SK-N-SH treated with all-trans-retinoic acid at 6 μM for 48 hours (cell line): ENCODE data around the gene ST6GALNAC1.

ENCODE experiments used
- ATAC-seq: fragments of 200-7000 bp; cut with Tn5 transposase; 3 replicates; pipeline ENCODE4 v1.9.1; 2020; ENCODE audit warnings: mild to moderate bottlenecking, moderate library complexity
- ARNTL ChIP-seq: fragments of 450-650 bp; formaldehyde crosslinking; IDR thresholded peaks from 2 replicates; pipeline ENCODE4 v1.5.0; 2020; ENCODE audit warnings: low read depth, mild to moderate bottlenecking, moderate library complexity, borderline replicate concordance
- BACH2 ChIP-seq: fragments of 250-450 bp; sonication (Bioruptor Pico); IDR thresholded peaks from 2 replicates; pipeline ENCODE4 v1.9.0; 2021; ENCODE audit warnings: mild to moderate bottlenecking, borderline replicate concordance
- CREB5 ChIP-seq: fragments of 250-450 bp; sonication (Bioruptor Pico); IDR thresholded peaks from 2 replicates; pipeline ENCODE4 v1.5.1; 2020; ENCODE audit warnings: low read depth, mild to moderate bottlenecking, moderate library complexity
- CSDC2 ChIP-seq: fragments of 250-450 bp; sonication (Bioruptor Pico); IDR thresholded peaks from 2 replicates; pipeline ENCODE4 v1.5.0; 2020; ENCODE audit warnings: mild to moderate bottlenecking, moderate library complexity
- ESRRG ChIP-seq: fragments of 250-450 bp; sonication (Bioruptor Pico); IDR thresholded peaks from 2 replicates; pipeline ENCODE4 v1.6.1; 2021; ENCODE audit warnings: mild to moderate bottlenecking
- GLIS3 ChIP-seq: fragments of 250-450 bp; sonication (Bioruptor Pico); IDR thresholded peaks from 2 replicates; pipeline ENCODE4 v1.5.0; 2020; ENCODE audit warnings: mild to moderate bottlenecking, moderate library complexity
- ISL1 ChIP-seq: fragments of 250-450 bp; sonication (Bioruptor Pico); IDR thresholded peaks from 2 replicates; pipeline ENCODE4 v2.1.2; 2022; ENCODE audit warnings: mild to moderate bottlenecking, moderate library complexity
- OSR1 ChIP-seq: fragments of 250-450 bp; sonication (Bioruptor Pico); IDR thresholded peaks from 2 replicates; pipeline ENCODE4 v1.8.0; 2022; ENCODE audit warnings: moderate library complexity, mild to moderate bottlenecking, inconsistent platforms
- PATZ1 ChIP-seq: fragments of 250-450 bp; sonication (Bioruptor Pico); IDR thresholded peaks from 2 replicates; pipeline ENCODE4 v1.8.0; 2020; ENCODE audit warnings: mild to moderate bottlenecking, moderate library complexity, borderline replicate concordance
- PPARA ChIP-seq: fragments of 250-450 bp; sonication (Bioruptor Pico); IDR thresholded peaks from 2 replicates; pipeline ENCODE4 v1.5.0; 2020; ENCODE audit warnings: mild to moderate bottlenecking, borderline replicate concordance
- RARB ChIP-seq: fragments of 250-450 bp; sonication (Bioruptor Pico); IDR thresholded peaks from 2 replicates; pipeline ENCODE4 v1.8.0; 2021; ENCODE audit warnings: mild to moderate bottlenecking, moderate library complexity
- SNAI2 ChIP-seq: fragments of 250-450 bp; sonication (Bioruptor Pico); IDR thresholded peaks from 2 replicates; pipeline ENCODE4 v1.5.0; 2020; ENCODE audit warnings: mild to moderate bottlenecking, moderate library complexity
- TCF4 ChIP-seq: fragments of 250-450 bp; sonication (Bioruptor Pico); IDR thresholded peaks from 2 replicates; pipeline ENCODE4 v1.8.0; 2021; ENCODE audit warnings: mild to moderate bottlenecking, moderate library complexity, borderline replicate concordance
- TOX ChIP-seq: fragments of 250-450 bp; sonication (Bioruptor Pico); IDR thresholded peaks from 2 replicates; pipeline ENCODE4 v1.8.0; 2021; ENCODE audit warnings: mild to moderate bottlenecking, moderate library complexity, borderline replicate concordance
- TSHZ2 ChIP-seq: fragments of 250-450 bp; sonication (Bioruptor Pico); IDR thresholded peaks from 2 replicates; pipeline ENCODE4 v1.5.0; 2020; ENCODE audit warnings: mild to moderate bottlenecking, moderate library complexity
- ZC3H10 ChIP-seq: fragments of 250-450 bp; sonication (Bioruptor Pico); IDR thresholded peaks from 2 replicates; pipeline ENCODE4 v1.5.1; 2021; ENCODE audit warnings: mild to moderate bottlenecking, moderate library complexity
- ZFP3 ChIP-seq: fragments of 250-450 bp; sonication (Bioruptor Pico); IDR thresholded peaks from 2 replicates; pipeline ENCODE4 v1.5.0; 2020; ENCODE audit warnings: mild to moderate bottlenecking, moderate library complexity
- ZFP30 ChIP-seq: fragments of 450-650 bp; formaldehyde crosslinking; IDR thresholded peaks from 2 replicates; pipeline ENCODE4 v1.5.0; 2022; ENCODE audit warnings: mild to moderate bottlenecking, moderate library complexity
- ZNF565 ChIP-seq: fragments of 450-650 bp; formaldehyde crosslinking; conservative IDR thresholded peaks from 2 replicates; pipeline ENCODE4 v1.5.0; 2020; ENCODE audit warnings: low read depth, mild to moderate bottlenecking, moderate library complexity
- ZNF70 ChIP-seq: fragments of 450-650 bp; formaldehyde crosslinking; IDR thresholded peaks from 2 replicates; pipeline ENCODE4 v1.5.0; 2020; ENCODE audit warnings: mild to moderate bottlenecking, moderate library complexity

The ST6GALNAC1 gene

GRCh38 chr17:76650504-76650903 lies 6.9 kb upstream of the ST6GALNAC1 start:
- ATAC-seq = no peak
- TF ChIP-seq ARNTL (CRISPR knock-in tag) = no peak

GRCh38 chr17:76646712-76647111 lies 3.2 kb upstream of the ST6GALNAC1 start:
- TF ChIP-seq TSHZ2 (no peak), SNAI2 (no peak), TOX (CRISPR knock-in tag) (no peak), ARNTL (CRISPR knock-in tag) (no peak), GLIS3 (CRISPR knock-in tag) (no peak), ZNF70 (CRISPR knock-in tag) (no peak), ZFP3 (CRISPR knock-in tag) (no peak), CSDC2 (no peak), ZFP30 (CRISPR knock-in tag) (no peak), PATZ1 (no peak), TCF4 (CRISPR knock-in tag) (no peak), CREB5 (CRISPR knock-in tag) (no peak)
- no peak for ATAC-seq

- no peak for TF ChIP-seq ZNF70 (CRISPR knock-in tag)
- TF ChIP-seq ZFP3 (CRISPR knock-in tag) = no peak
- no peak for TF ChIP-seq ARNTL (CRISPR knock-in tag)
- TF ChIP-seq CSDC2 = no peak
- TF ChIP-seq PATZ1 = no peak
- no peak for TF ChIP-seq OSR1 (CRISPR knock-in tag)
- no peak for TF ChIP-seq ZNF565
- no peak for TF ChIP-seq TCF4 (CRISPR knock-in tag)
- TF ChIP-seq BACH2 (CRISPR knock-in tag) = no peak
- no peak for TF ChIP-seq SNAI2
- ATAC-seq = no peak
These were observed 1.9 kb upstream of the ST6GALNAC1 start for GRCh38 chr17:76645481-76645880.

GRCh38 chr17:76644995-76645394 lies 1.4 kb upstream of the ST6GALNAC1 start:
- TF ChIP-seq CSDC2 = no peak
- no peak for TF ChIP-seq ARNTL (CRISPR knock-in tag)
- no peak for TF ChIP-seq GLIS3 (CRISPR knock-in tag)
- TF ChIP-seq ESRRG (CRISPR knock-in tag) = no peak
- TF ChIP-seq PPARA (CRISPR knock-in tag) = no peak
- no peak for ATAC-seq

GRCh38 chr17:76642994-76643393 lies 563 bp downstream of the ST6GALNAC1 start:
- TF ChIP-seq TSHZ2 (no peak), ESRRG (CRISPR knock-in tag) (no peak), ISL1 (CRISPR knock-in tag) (no peak), SNAI2 (no peak), BACH2 (CRISPR knock-in tag) (no peak), CREB5 (CRISPR knock-in tag) (no peak), RARB (CRISPR knock-in tag) (no peak), ZC3H10 (no peak)
- TF ChIP-seq, all 23 proteins: peak for 0
- no peak for ATAC-seq
